NCI-H1417 treated with DMSO at 0.1 percent for 48 hours (cell line): ENCODE data around the gene ABHD12.

ENCODE experiments used
- DNase-seq: peaks from one replicate; lab custom pipeline; 2025; lab: John Stamatoyannopoulos, UW

Gene ABHD12

GRCh38 chr20:25289886-25290597 lies 100.6 kb downstream of the ABHD12 start:
- no peak for DNase-seq

GRCh38 chr20:25288291-25289181 lies 102.1 kb downstream of the ABHD12 start:
- no peak for DNase-seq

GRCh38 chr20:25287631-25288290 lies 102.9 kb downstream of the ABHD12 start:
- DNase-seq, result no peak

GRCh38 chr20:25286917-25287316 lies 103.7 kb downstream of the ABHD12 start:
- no peak for DNase-seq

- no peak for DNase-seq
These were observed 104.5 kb downstream of the ABHD12 start for GRCh38 chr20:25285856-25286798.

- DNase-seq, result no peak
These were observed 105.5 kb downstream of the ABHD12 start for GRCh38 chr20:25285091-25285647.

- DNase-seq, result no peak
These were observed 106.5 kb downstream of the ABHD12 start for GRCh38 chr20:25284131-25284601.

GRCh38 chr20:25283221-25283951 lies 107.2 kb downstream of the ABHD12 start:
- DNase-seq, result no peak

GRCh38 chr20:25282796-25283195 lies 107.8 kb downstream of the ABHD12 start:
- DNase-seq, result no peak

- DNase-seq, result no peak
These were observed 108.4 kb downstream of the ABHD12 start for GRCh38 chr20:25282034-25282781.

- DNase-seq, result no peak
These were observed 109.1 kb downstream of the ABHD12 start for GRCh38 chr20:25281541-25281991.

- no peak for DNase-seq
These were observed 109.8 kb downstream of the ABHD12 start for GRCh38 chr20:25280574-25281535.

GRCh38 chr20:25280051-25280573 lies 110.5 kb downstream of the ABHD12 start:
- no peak for DNase-seq

- DNase-seq, result no peak
These were observed 111.2 kb downstream of the ABHD12 start for GRCh38 chr20:25279403-25279802.

- DNase-seq, result no peak
These were observed 111.8 kb downstream of the ABHD12 start for GRCh38 chr20:25278636-25279361.

- DNase-seq, result no peak
These were observed 112.6 kb downstream of the ABHD12 start for GRCh38 chr20:25277941-25278521.
